Breast epithelium (tissue), 3 donors: Measurements from ENCODE around the gene PRSS38.

Source experiments
- CTCF ChIP-seq, 3 donors: fragments of 450-650 bp; IDR thresholded peaks; one replicate each; pipeline ENCODE4 v1.5.1; 2016 to 2017; ENCODE audit warnings: antibody characterized with exemption in 3 of 3, mild to moderate bottlenecking in 3 of 3, moderate library complexity in 3 of 3
- POLR2A ChIP-seq: fragments of 450-650 bp; IDR thresholded peaks from one replicate; pipeline ENCODE4 v1.6.1; 2016; ENCODE audit warnings: antibody characterized with exemption, mild to moderate bottlenecking, moderate library complexity
- POLR2AphosphoS5 ChIP-seq, 3 donors: sonication (generic); formaldehyde crosslinking; IDR thresholded peaks; one replicate each; pipeline ENCODE4 v1.6.1; 2017; ENCODE audit warnings: antibody characterized with exemption in 3 of 3

DNA sequence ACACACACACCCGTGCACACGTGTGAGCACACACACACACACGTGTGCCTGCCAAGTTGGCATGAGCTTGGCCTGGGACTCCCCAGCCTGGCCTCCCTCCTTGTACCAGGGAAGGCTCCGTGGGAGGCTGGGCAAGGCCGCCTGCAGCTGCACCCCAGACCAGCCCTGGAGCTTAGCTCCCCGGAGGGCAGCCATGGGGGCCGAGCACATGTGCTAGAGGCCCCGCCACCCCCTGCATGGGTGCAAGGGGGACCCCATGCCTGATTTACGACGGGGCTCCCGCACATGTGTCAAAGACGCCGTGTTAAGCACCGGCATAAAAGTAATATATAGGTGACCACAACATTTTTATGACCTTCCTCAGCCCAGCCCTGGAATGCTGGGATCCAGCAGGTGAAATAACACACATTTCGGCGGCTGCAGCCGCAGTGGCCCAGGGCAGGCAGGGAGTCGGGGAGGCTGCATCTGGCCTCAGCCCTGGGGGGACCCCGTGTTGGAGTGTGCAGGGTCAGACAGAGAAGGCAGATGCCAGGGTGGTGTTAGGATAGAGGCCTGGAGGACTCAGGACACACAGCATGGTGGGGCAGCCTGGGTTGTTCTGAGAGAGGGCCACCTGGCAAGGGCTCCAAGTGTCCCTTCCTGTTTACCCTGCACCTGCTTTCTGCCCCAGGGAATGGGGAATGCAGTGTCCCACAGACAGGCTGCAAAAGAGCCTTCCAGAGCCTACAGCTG is 75.9 kb downstream of the PRSS38 start:
- no peak for TF ChIP-seq CTCF (IDR thresholded peaks at IDR 0.05)
- no peak for TF ChIP-seq POLR2A
- TF ChIP-seq POLR2AphosphoS5 (IDR thresholded peaks at IDR 0.05) = no peak
